ENCODE results near the gene ACSBG1. TPM values are rescaled to one million over a fixed set of nuclear protein-coding genes. Genes with fewer than 3 reads are reported as not detected.
"Not testable (repeated sequence)": the region's sequence is repeated elsewhere in the genome, so short reads cannot be mapped to it uniquely, and the experiment has no call there.

Gene ACSBG1
- total RNA-seq, 1 donor from 2014 or later, result 1.6 TPM

- peak; percentile 6 for DNase-seq (ENCODE audit: low spot score)
Measured at GRCh38 chr15:78167227-78167888, 67.0 kb downstream of the ACSBG1 start.

- no peak for DNase-seq (ENCODE audit: low spot score)
Measured at GRCh38 chr15:78164010-78164409, 70.4 kb downstream of the ACSBG1 start.

- DNase-seq (ENCODE audit: low spot score), result peak; percentile 32
Measured at GRCh38 chr15:78162038-78162437, 72.3 kb downstream of the ACSBG1 start.

GRCh38 chr15:78159395-78159794 lies 75.0 kb downstream of the ACSBG1 start:
- DNase-seq (ENCODE audit: low spot score), result no peak

GRCh38 chr15:78157203-78157602 lies 77.2 kb downstream of the ACSBG1 start:
- no peak for DNase-seq (ENCODE audit: low spot score)

DNA sequence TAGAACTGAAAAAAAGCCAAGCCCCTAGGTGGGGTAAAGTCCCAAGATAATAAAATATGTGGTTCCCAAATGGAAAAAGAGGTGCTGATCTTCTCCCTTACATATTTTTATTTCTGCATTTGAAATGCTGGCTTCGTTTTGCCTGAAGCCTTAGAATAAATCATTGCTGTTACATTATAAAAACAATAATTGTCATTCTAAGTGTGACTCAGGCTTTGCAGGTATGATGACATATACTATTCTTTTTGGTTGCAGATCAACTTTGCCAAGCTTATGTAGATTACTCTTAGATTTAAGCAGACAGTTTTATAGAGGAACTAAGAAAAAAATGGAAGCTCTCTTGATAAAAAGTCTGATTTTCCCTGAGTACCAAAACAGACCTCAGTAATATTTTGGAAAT lies 77.7 kb downstream of the ACSBG1 start:
- DNase-seq (ENCODE audit: low spot score), result no peak

DNA sequence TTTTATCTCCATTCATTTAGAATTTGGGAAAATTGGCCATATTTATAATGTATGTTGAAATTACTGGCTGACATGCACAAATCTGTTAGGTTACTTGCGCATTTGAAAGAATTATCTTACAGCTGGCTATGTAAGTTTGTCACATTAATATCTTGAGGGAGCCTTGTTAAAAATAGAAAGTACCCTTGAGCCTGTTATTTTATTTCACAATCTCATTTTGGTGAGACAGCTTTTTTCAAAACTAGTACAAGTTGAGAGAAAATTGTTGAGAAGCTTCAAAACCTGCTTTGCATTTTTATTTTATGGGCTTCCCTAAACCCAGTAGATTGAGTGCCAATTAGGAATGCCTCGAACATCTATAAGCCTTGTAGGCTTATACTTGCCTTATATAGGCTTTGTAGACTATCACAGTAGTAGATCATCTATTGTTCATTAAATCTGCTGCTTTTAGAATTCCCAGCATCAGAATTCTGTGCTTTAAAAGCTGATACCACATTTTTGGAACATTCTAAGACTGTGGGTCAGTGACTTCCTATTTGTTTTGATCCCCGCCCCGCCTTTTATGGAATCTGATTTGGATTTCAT lies 78.9 kb downstream of the ACSBG1 start:
- no peak for DNase-seq (ENCODE audit: low spot score)

GRCh38 chr15:78154955-78155354 lies 79.4 kb downstream of the ACSBG1 start:
- DNase-seq (ENCODE audit: low spot score), result no peak

DNA sequence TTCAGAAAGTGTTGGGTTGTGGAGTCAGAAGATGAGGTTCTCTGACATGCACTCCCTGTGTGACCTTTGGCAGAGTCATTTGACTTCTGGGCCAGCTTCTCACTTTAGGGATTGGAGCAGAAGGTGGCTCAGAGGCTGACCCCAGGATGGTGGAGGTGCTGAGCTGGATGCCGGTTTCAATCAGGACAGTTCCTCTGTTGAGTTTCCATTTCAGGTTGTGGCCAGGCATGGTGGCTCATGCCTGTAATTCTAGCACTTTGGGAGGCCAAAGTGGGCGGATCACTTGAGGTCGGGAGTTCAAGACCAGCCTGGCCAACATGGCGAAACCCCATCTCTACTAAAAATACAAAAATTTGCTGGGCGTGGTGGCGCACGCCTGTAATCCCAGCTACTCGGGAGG lies 83.3 kb downstream of the ACSBG1 start:
- DNase-seq (ENCODE audit: low spot score), result not testable (repeated sequence)

DNA sequence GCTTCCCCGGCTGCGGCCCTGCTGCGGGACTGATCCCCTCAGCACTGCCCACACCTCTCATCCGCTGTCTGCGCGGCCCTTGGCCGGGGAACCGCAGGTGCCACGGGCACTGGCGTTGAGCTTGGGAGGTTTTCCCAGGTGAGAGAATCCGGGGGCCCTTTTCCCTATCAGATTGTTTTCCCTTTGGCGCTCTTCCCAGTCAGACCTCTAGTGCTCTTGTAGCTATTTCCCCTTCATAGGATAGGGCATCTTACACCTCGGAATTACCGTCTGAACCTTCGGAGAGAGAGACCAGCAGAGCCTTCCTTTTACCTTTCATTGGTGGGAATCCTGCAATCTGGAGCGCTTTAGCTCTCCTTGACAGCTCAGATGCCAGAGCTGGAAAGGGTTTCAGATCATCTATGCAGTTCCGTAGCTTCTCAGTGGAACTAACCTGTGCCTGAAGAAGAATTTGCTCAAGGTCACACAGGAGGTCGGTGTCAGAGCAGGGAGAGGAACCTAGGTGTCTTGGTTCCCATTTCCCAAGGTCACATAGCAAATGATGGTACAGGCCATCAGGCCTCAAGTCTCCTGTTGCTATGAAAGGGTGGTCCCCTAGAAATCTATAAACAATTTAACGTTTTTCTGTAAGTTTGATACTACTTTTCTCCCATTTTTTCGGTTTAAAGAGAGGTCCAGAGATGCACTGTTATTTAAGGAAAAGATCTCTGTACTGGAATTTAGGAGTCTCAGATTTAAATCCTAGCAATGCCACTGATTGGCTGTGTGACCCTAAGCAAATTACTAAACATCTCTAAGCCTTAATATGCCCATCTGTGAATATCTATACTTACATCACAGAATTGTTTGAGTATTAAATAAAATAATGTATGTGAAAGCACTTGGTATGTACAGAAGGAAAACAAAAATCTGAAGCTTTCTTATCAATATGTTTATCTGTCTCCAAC lies 84.3 kb downstream of the ACSBG1 start:
- DNase-seq (ENCODE audit: low spot score), result no peak

DNA sequence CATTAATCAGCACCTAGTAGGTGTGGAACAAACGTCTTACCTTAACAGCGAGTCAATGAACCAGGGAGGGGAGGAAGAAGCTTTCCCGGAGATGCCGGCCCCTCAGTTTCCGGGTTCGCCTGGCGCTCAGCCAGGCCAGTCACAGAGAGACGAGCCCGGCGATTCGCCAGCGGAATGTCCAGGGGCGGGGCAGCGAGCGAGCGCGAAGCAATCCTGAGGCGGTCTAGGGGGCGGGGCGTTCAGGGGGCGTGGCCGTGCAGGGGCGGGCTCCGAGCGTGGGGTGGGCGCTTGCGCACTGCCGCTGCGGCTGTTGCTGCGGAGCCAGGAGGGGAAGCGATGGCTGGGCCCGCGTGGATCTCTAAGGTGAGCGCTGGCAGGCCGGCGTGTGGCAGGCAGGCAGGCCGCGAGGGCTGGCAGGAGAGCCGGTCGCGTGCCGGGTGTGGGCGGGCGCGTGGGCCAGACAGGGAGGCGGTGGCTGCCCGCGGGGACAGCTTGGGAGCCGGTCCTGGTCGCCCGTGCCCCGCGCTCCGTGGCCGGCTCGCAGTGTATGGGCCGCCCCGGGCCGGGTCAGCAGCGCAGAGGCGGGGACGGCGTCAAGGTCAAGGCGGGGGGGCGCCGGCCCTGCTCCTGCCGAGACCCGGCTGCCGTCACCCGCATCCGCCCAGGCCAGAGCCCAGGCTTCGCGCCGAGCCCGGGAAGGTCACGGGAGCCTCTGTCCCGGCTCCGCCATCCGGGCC lies 85.1 kb downstream of the ACSBG1 start, which contains the start of gene IDH3A:
Gene IDH3A (plus strand): TSS at position 295 of the 737 bp plus-strand sequence. CDS start 42 bp downstream, at position 337.
- peak; percentile 100 for DNase-seq (ENCODE audit: low spot score)

- no peak for DNase-seq (ENCODE audit: low spot score)
Measured at GRCh38 chr15:78148392-78149067, 85.8 kb downstream of the ACSBG1 start.

DNA sequence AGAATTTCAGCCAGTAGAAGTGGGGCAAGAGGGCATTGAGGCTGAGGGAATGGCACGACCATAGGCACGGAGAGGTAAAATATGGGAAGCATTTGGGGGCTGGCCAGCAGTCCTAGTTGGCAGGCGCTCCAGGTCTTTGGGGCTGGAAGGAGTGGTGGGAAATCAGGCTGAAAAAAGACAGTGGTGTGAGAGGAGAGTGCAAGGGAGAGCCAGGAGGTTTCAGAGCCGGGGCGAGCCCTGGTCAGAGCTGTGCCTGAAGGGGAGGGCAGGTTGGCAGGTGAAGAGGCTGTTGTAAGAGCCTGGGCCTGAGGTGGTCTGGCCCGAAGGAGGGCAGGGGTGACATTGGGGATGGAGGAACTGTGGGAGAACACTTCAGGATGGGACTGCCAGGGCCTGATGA lies 86.8 kb downstream of the ACSBG1 start:
- no peak for DNase-seq (ENCODE audit: low spot score)

- no peak for DNase-seq (ENCODE audit: low spot score)
Measured at GRCh38 chr15:78146425-78147154, 87.8 kb downstream of the ACSBG1 start.

- no peak for DNase-seq (ENCODE audit: low spot score)
Measured at GRCh38 chr15:78142332-78142731, 92.0 kb downstream of the ACSBG1 start.

- no peak for DNase-seq (ENCODE audit: low spot score)
Measured at GRCh38 chr15:78140292-78140691, 94.1 kb downstream of the ACSBG1 start.

- no peak for DNase-seq (ENCODE audit: low spot score)
Measured at GRCh38 chr15:78139578-78139977, 94.8 kb downstream of the ACSBG1 start.

GRCh38 chr15:78133801-78134200 lies 100.6 kb downstream of the ACSBG1 start:
- DNase-seq (ENCODE audit: low spot score), result peak; percentile 58

- peak; percentile 74 for DNase-seq (ENCODE audit: low spot score)
Measured at GRCh38 chr15:78131295-78132061, 102.9 kb downstream of the ACSBG1 start, which contains the start of gene CIB2. TSS of gene CIB2 (minus strand) at chr15:78131445. CDS start at chr15:78131215, 230 bp downstream.

Data from ureter (tissue), 1 donor.